Activated naive CD4-positive, alpha-beta T cell treated with anti-CD3 and anti-CD28 coated beads, Interleukin-2, amount 50 U/mL, for 16 hours (primary cell): ENCODE results near the gene AP3D1.
"Not testable (repeated sequence)": the region's sequence is repeated elsewhere in the genome, so short reads cannot be mapped to it uniquely, and the experiment has no call there.

ENCODE experiments used
- DNase-seq: peaks from one replicate; pipeline ENCODE4 v3.0.0-alpha.2; 2020

Gene AP3D1

GRCh38 chr19:2108251-2109016 is 42.9 kb downstream of the AP3D1 start:
- DNase-seq = no peak

GRCh38 chr19:2103045-2103707 is 48.2 kb downstream of the AP3D1 start:
- DNase-seq = no peak

GRCh38 chr19:2101417-2102335 is 49.7 kb downstream of the AP3D1 start:
- no peak for DNase-seq

GRCh38 chr19:2100719-2101061 is 50.7 kb downstream of the AP3D1 start:
- DNase-seq = no peak

- DNase-seq = no peak
These were observed 51.2 kb downstream of the AP3D1 start for GRCh38 chr19:2099937-2100718.

GRCh38 chr19:2099054-2099501 is 52.3 kb downstream of the AP3D1 start:
- DNase-seq = no peak

GRCh38 chr19:2097886-2098327 is 53.5 kb downstream of the AP3D1 start:
- DNase-seq = no peak

- peak; percentile 53 for DNase-seq
These were observed 54.0 kb downstream of the AP3D1 start for GRCh38 chr19:2097203-2097885.

GRCh38 chr19:2096480-2097202 is 54.7 kb downstream of the AP3D1 start, which contains the start of gene IZUMO4:
IZUMO4 (plus strand) TSS chr19:2096915; CDS start chr19:2096946, 31 bp downstream.
- peak; percentile 100 for DNase-seq

GRCh38 chr19:2096034-2096479 is 55.3 kb downstream of the AP3D1 start, which contains the start of gene MOB3A:
MOB3A (minus strand) TSS chr19:2096326; CDS start chr19:2078560, 17,766 bp downstream.
- DNase-seq = peak; percentile 89

GRCh38 chr19:2091926-2092525 is 59.3 kb downstream of the AP3D1 start:
- not testable (repeated sequence) for DNase-seq

GRCh38 chr19:2089727-2090053 is 61.7 kb downstream of the AP3D1 start:
- no peak for DNase-seq

GRCh38 chr19:2089001-2089711 is 62.2 kb downstream of the AP3D1 start:
- no peak for DNase-seq

- DNase-seq = no peak
These were observed 63.7 kb downstream of the AP3D1 start for GRCh38 chr19:2087621-2088100.

GRCh38 chr19:2086695-2087620 is 64.4 kb downstream of the AP3D1 start:
- not testable (repeated sequence) for DNase-seq

- peak; percentile 86 for DNase-seq
These were observed 66.2 kb downstream of the AP3D1 start for GRCh38 chr19:2084993-2085720.

GRCh38 chr19:2083174-2083854 is 68.1 kb downstream of the AP3D1 start:
- peak; percentile 54 for DNase-seq
